Body of pancreas (tissue), 4 donors: ENCODE measurements around the gene KREMEN2.

Source experiments
- CTCF ChIP-seq, 7 experiments: fragments of 450-650 bp in 4 of 7; fragments of 200-600 bp in 3 of 7; sonication (generic) in 3 of 7; IDR thresholded peaks; one replicate each; pipeline ENCODE4 v1.5.1; 2016 to 2019; ENCODE audit warnings: antibody characterized with exemption in 7 of 7
- POLR2A ChIP-seq, 3 donors: fragments of 450-650 bp; IDR thresholded peaks; one replicate each; pipeline ENCODE4 v1.6.1; 2016; ENCODE audit warnings: antibody characterized with exemption in 3 of 3, mild to moderate bottlenecking in 2 of 3

GRCh38 chr16:3001316-3001715, 37.2 kb downstream of the KREMEN2 start:
- TF ChIP-seq CTCF (IDR thresholded peaks at IDR 0.05) (no peak), POLR2A (IDR thresholded peaks at IDR 0.05) (no peak)
